Panc1 (cell line): ENCODE results near the gene HDGFL2. TPM values are rescaled to one million over a fixed set of nuclear protein-coding genes. Genes with fewer than 3 reads are reported as not detected.

Experiments used
- ATAC-seq: fragments of 200-7000 bp; cut with Tn5 transposase; 2 replicates; pipeline ENCODE4 v1.9.1; 2020; ENCODE audit warnings: mild to moderate bottlenecking, moderate library complexity
- BruUV-seq: library from RNA; stranded (reverse); fragments of 400-500 nt; replicated peaks from 2 replicates; lab custom pipeline; 2021; lab: Mats Ljungman, UMichigan
- CTCF ChIA-PET: fragments of 300-600 bp; sonication (Branson Sonifier 250); formaldehyde crosslinking; loops from one replicate; lab custom pipeline; 2022; ENCODE audit warnings: antibody characterized with exemption; lab: Charles Lee
- POLR2A ChIA-PET: fragments of 300-600 bp; sonication (Branson Sonifier 250); formaldehyde crosslinking; loops from one replicate; lab custom pipeline; 2022; ENCODE audit warnings: antibody characterized with exemption; lab: Charles Lee
- DNase-seq: peaks from one replicate; pipeline ENCODE4 v3.0.0-alpha.2; 2010; ENCODE audit warnings: low read depth, low spot score
- H3K27ac ChIP-seq: 2 replicates; pipeline ENCODE4 v1.5.1; 2011; ENCODE audit warnings: mild to moderate bottlenecking, low read length, inconsistent platforms
- H3K27me3 ChIP-seq: fragments of 200-500 bp; sonication (Bioruptor generic); 2 replicates; pipeline ENCODE4 v1.6.0; 2014; ENCODE audit warnings: low read length, inconsistent platforms; ENCODE audit not compliant: control insufficient read depth, insufficient read depth
- H3K36me3 ChIP-seq: fragments of 200-500 bp; sonication (Bioruptor generic); 2 replicates; pipeline ENCODE4 v1.5.1; 2014; ENCODE audit warnings: inconsistent platforms, mild to moderate bottlenecking, low read length, moderate library complexity; ENCODE audit not compliant: control insufficient read depth, insufficient read depth
- H3K4me1 ChIP-seq: 2 replicates; pipeline ENCODE4 v1.5.1; 2011; ENCODE audit warnings: inconsistent platforms, mild to moderate bottlenecking, low read length, moderate library complexity; ENCODE audit not compliant: control insufficient read depth, insufficient read depth
- H3K4me3 ChIP-seq, 2 experiments: 2 replicates each; pipeline ENCODE4 v1.5.1; 2011 to 2012; ENCODE audit warnings: low read depth in 2 of 2, low read length in 2 of 2, mild to moderate bottlenecking in 2 of 2, inconsistent platforms in 1 of 2, moderate library complexity in 1 of 2
- H3K9me3 ChIP-seq: fragments of 200-500 bp; sonication (Bioruptor generic); 2 replicates; pipeline ENCODE4 v1.5.1; 2014; ENCODE audit warnings: low read depth, mild to moderate bottlenecking, inconsistent platforms, low read length, moderate library complexity; ENCODE audit not compliant: control insufficient read depth, insufficient read depth
- POLR2AphosphoS5 ChIP-seq: IDR thresholded peaks from 2 replicates; pipeline ENCODE4 v1.6.1; 2012; ENCODE audit warnings: mild to moderate bottlenecking, low read depth, low read length, moderate library complexity
- SIN3A ChIP-seq: IDR thresholded peaks from 2 replicates; pipeline ENCODE4 v1.6.1; 2012; ENCODE audit warnings: low read depth, mild to moderate bottlenecking, low read length, moderate library complexity, borderline replicate concordance; ENCODE audit not compliant: insufficient read depth
- TCF7L2 ChIP-seq: IDR thresholded peaks from 2 replicates; pipeline ENCODE4 v1.6.1; 2011; ENCODE audit warnings: mild to moderate bottlenecking, low read depth, low read length, inconsistent platforms
- in situ Hi-C: cut with HindIII; loops from 2 replicates; pipeline ENCODE4 v1.10.0; 2016; ENCODE audit warnings: low sequenced_read_pairs, low pct_unique_long_range_greater_than_20kb
- intact Hi-C: fragments of 100-400 bp; cut with micrococcal nuclease; formaldehyde crosslinking; loops from one replicate; pipeline ENCODE4 v1.10.0; 2022; ENCODE audit not compliant: unreplicated experiment
- total RNA-seq: library from RNA; stranded (reverse); gene quantifications from one replicate; pipeline ENCODE4 v1.2.1, GENCODE V29; 2021; ENCODE audit not compliant: unreplicated experiment
- TF ChIP-seq, protein P1 (sequence below): fragments of 450-650 bp; IDR thresholded peaks from 2 replicates; pipeline ENCODE4 v1.5.1; 2017; ENCODE audit warnings: mild to moderate bottlenecking
- TF ChIP-seq, protein P2 (sequence below), 2 experiments: IDR thresholded peaks; 2 replicates each; pipeline ENCODE4 v1.6.1; 2011 to 2012; ENCODE audit warnings: low read depth in 2 of 2, control low read depth in 1 of 2, low read length in 1 of 2, mild to moderate bottlenecking in 1 of 2, moderate library complexity in 1 of 2; ENCODE audit not compliant: insufficient read depth in 1 of 2

The HDGFL2 gene
- total RNA-seq, 1 experiment from 2014 or later: 56.9 TPM

DNA sequence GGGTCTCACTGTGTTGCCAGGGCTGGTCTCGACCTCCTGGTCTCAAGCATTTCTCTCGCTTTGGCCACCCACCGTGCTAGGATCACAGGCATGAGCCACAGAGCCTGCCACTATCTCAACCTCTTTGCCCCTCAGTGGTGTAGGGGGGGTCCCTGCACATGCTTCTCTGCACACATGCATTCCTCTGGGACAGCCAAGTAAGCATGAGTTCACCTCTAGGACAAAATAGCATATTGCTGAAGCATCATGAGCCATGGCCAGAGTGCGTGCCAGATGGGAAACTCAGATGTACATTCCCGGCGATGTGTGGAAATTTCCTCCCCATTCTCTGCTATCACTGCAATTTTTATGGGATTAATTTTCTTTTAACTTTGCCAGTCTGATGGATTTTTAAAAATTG is 46.6 kb upstream of the HDGFL2 start:
- no peak for DNase-seq
- TF ChIP-seq TCF7L2: no peak
- no peak for TF ChIP-seq POLR2AphosphoS5
- TF ChIP-seq SIN3A: no peak
- TF ChIP-seq, protein P1, sequence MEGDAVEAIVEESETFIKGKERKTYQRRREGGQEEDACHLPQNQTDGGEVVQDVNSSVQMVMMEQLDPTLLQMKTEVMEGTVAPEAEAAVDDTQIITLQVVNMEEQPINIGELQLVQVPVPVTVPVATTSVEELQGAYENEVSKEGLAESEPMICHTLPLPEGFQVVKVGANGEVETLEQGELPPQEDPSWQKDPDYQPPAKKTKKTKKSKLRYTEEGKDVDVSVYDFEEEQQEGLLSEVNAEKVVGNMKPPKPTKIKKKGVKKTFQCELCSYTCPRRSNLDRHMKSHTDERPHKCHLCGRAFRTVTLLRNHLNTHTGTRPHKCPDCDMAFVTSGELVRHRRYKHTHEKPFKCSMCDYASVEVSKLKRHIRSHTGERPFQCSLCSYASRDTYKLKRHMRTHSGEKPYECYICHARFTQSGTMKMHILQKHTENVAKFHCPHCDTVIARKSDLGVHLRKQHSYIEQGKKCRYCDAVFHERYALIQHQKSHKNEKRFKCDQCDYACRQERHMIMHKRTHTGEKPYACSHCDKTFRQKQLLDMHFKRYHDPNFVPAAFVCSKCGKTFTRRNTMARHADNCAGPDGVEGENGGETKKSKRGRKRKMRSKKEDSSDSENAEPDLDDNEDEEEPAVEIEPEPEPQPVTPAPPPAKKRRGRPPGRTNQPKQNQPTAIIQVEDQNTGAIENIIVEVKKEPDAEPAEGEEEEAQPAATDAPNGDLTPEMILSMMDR: no peak
- TF ChIP-seq, protein P2, sequence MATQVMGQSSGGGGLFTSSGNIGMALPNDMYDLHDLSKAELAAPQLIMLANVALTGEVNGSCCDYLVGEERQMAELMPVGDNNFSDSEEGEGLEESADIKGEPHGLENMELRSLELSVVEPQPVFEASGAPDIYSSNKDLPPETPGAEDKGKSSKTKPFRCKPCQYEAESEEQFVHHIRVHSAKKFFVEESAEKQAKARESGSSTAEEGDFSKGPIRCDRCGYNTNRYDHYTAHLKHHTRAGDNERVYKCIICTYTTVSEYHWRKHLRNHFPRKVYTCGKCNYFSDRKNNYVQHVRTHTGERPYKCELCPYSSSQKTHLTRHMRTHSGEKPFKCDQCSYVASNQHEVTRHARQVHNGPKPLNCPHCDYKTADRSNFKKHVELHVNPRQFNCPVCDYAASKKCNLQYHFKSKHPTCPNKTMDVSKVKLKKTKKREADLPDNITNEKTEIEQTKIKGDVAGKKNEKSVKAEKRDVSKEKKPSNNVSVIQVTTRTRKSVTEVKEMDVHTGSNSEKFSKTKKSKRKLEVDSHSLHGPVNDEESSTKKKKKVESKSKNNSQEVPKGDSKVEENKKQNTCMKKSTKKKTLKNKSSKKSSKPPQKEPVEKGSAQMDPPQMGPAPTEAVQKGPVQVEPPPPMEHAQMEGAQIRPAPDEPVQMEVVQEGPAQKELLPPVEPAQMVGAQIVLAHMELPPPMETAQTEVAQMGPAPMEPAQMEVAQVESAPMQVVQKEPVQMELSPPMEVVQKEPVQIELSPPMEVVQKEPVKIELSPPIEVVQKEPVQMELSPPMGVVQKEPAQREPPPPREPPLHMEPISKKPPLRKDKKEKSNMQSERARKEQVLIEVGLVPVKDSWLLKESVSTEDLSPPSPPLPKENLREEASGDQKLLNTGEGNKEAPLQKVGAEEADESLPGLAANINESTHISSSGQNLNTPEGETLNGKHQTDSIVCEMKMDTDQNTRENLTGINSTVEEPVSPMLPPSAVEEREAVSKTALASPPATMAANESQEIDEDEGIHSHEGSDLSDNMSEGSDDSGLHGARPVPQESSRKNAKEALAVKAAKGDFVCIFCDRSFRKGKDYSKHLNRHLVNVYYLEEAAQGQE (IDR thresholded peaks at IDR 0.05; ENCODE audit: insufficient read depth in 1 of 2, low read depth in 2 of 2, low read length in 1 of 2): no peak
- H3K27ac ChIP-seq: no peak overlapping the region
- H3K36me3 ChIP-seq: no peaks in the 10 kb centered on the region
- no TSS peak for BruUV-seq
- H3K4me3 ChIP-seq: no peak overlapping the region
- no peaks in the 10 kb centered on the region for H3K9me3 ChIP-seq
- ATAC-seq: no peak
- in situ Hi-C loops (no loop called here), intact Hi-C loops (no loop called here)
- CTCF ChIA-PET: no interaction called here
- no peaks in the 10 kb centered on the region for H3K4me1 ChIP-seq
- POLR2A ChIA-PET: no interaction called here
- H3K27me3 ChIP-seq: no peaks in the 10 kb centered on the region

DNA sequence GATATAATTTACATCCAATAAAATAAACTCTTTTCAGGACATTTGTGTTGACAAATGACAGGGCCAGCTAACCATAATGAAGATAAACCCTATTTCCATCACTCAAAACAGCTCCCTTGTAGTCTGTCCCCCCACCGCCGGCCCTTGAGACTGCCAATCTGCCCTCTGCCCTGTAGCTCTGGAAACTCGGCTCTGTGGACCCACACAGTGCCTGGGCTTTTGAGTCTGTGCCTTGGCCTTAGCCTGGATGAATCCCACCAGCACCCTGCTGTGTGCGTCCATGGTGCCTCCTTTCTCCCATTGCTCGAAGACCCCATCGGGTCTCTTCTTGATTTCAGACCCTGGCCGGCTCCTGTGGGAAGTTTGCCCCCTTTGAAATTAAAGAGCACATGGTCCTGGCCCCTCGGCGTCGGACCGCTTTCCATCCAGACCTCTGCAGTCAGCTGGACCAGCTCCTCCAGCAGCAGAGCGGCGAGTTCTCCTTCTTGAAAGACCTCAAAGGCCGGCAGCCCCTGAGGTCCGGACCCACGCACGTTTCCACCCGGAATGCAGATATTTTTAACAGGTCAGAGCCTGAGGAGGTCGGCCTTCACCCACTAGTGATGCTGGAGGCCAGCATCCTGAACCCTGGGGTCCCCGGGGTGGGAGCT is 43.6 kb upstream of the HDGFL2 start:
- in situ Hi-C loops (no loop called here), intact Hi-C loops (no loop called here)
- DNase-seq (no peak), ATAC-seq (no peak)
- Histone ChIP-seq H3K27ac (no peak overlapping the region), H3K4me1 (no peaks in the 10 kb centered on the region), H3K9me3 (no peaks in the 10 kb centered on the region), H3K27me3 (no peaks in the 10 kb centered on the region), H3K4me3 (no peak overlapping the region), H3K36me3 (no peaks in the 10 kb centered on the region)
- BruUV-seq: no TSS peak
- TF ChIP-seq, protein P1: no peak
- TF ChIP-seq POLR2AphosphoS5: no peak
- TF ChIP-seq, protein P2 (IDR thresholded peaks at IDR 0.05; ENCODE audit: insufficient read depth in 1 of 2, low read depth in 2 of 2, low read length in 1 of 2): no peak
- TF ChIP-seq TCF7L2: no peak
- no peak for TF ChIP-seq SIN3A
- POLR2A ChIA-PET: no interaction called here
- CTCF ChIA-PET: no interaction called here
